Panc1 (cell line): ENCODE data around the gene ALG12. TPM values are rescaled to one million over a fixed set of nuclear protein-coding genes. Genes with fewer than 3 reads are reported as not detected.

Source experiments
- ATAC-seq: fragments of 200-7000 bp; cut with Tn5 transposase; 2 replicates; pipeline ENCODE4 v1.9.1; 2020; ENCODE audit warnings: mild to moderate bottlenecking, moderate library complexity
- BruUV-seq: library from RNA; stranded (reverse); fragments of 400-500 nt; replicated peaks from 2 replicates; lab custom pipeline; 2021; lab: Mats Ljungman, UMichigan
- CTCF ChIA-PET: fragments of 300-600 bp; sonication (Branson Sonifier 250); formaldehyde crosslinking; loops from one replicate; lab custom pipeline; 2022; ENCODE audit warnings: antibody characterized with exemption; lab: Charles Lee
- POLR2A ChIA-PET: fragments of 300-600 bp; sonication (Branson Sonifier 250); formaldehyde crosslinking; loops from one replicate; lab custom pipeline; 2022; ENCODE audit warnings: antibody characterized with exemption; lab: Charles Lee
- DNase-seq: peaks from one replicate; pipeline ENCODE4 v3.0.0-alpha.2; 2010; ENCODE audit warnings: low read depth, low spot score
- H3K27ac ChIP-seq: 2 replicates; pipeline ENCODE4 v1.5.1; 2011; ENCODE audit warnings: mild to moderate bottlenecking, low read length, inconsistent platforms
- H3K27me3 ChIP-seq: fragments of 200-500 bp; sonication (Bioruptor generic); 2 replicates; pipeline ENCODE4 v1.6.0; 2014; ENCODE audit warnings: low read length, inconsistent platforms; ENCODE audit not compliant: control insufficient read depth, insufficient read depth
- H3K36me3 ChIP-seq: fragments of 200-500 bp; sonication (Bioruptor generic); 2 replicates; pipeline ENCODE4 v1.5.1; 2014; ENCODE audit warnings: inconsistent platforms, mild to moderate bottlenecking, low read length, moderate library complexity; ENCODE audit not compliant: control insufficient read depth, insufficient read depth
- H3K4me1 ChIP-seq: 2 replicates; pipeline ENCODE4 v1.5.1; 2011; ENCODE audit warnings: inconsistent platforms, mild to moderate bottlenecking, low read length, moderate library complexity; ENCODE audit not compliant: control insufficient read depth, insufficient read depth
- H3K4me3 ChIP-seq, 2 experiments: 2 replicates each; pipeline ENCODE4 v1.5.1; 2011 to 2012; ENCODE audit warnings: low read depth in 2 of 2, low read length in 2 of 2, mild to moderate bottlenecking in 2 of 2, inconsistent platforms in 1 of 2, moderate library complexity in 1 of 2
- H3K9me3 ChIP-seq: fragments of 200-500 bp; sonication (Bioruptor generic); 2 replicates; pipeline ENCODE4 v1.5.1; 2014; ENCODE audit warnings: low read depth, mild to moderate bottlenecking, inconsistent platforms, low read length, moderate library complexity; ENCODE audit not compliant: control insufficient read depth, insufficient read depth
- POLR2AphosphoS5 ChIP-seq: IDR thresholded peaks from 2 replicates; pipeline ENCODE4 v1.6.1; 2012; ENCODE audit warnings: mild to moderate bottlenecking, low read depth, low read length, moderate library complexity
- SIN3A ChIP-seq: IDR thresholded peaks from 2 replicates; pipeline ENCODE4 v1.6.1; 2012; ENCODE audit warnings: low read depth, mild to moderate bottlenecking, low read length, moderate library complexity, borderline replicate concordance; ENCODE audit not compliant: insufficient read depth
- TCF7L2 ChIP-seq: IDR thresholded peaks from 2 replicates; pipeline ENCODE4 v1.6.1; 2011; ENCODE audit warnings: mild to moderate bottlenecking, low read depth, low read length, inconsistent platforms
- in situ Hi-C: cut with HindIII; loops from 2 replicates; pipeline ENCODE4 v1.10.0; 2016; ENCODE audit warnings: low sequenced_read_pairs, low pct_unique_long_range_greater_than_20kb
- intact Hi-C: fragments of 100-400 bp; cut with micrococcal nuclease; formaldehyde crosslinking; loops from one replicate; pipeline ENCODE4 v1.10.0; 2022; ENCODE audit not compliant: unreplicated experiment
- total RNA-seq: library from RNA; stranded (reverse); gene quantifications from one replicate; pipeline ENCODE4 v1.2.1, GENCODE V29; 2021; ENCODE audit not compliant: unreplicated experiment
- TF ChIP-seq, protein P1 (sequence below): fragments of 450-650 bp; IDR thresholded peaks from 2 replicates; pipeline ENCODE4 v1.5.1; 2017; ENCODE audit warnings: mild to moderate bottlenecking
- TF ChIP-seq, protein P2 (sequence below), 2 experiments: IDR thresholded peaks; 2 replicates each; pipeline ENCODE4 v1.6.1; 2011 to 2012; ENCODE audit warnings: low read depth in 2 of 2, control low read depth in 1 of 2, low read length in 1 of 2, mild to moderate bottlenecking in 1 of 2, moderate library complexity in 1 of 2; ENCODE audit not compliant: insufficient read depth in 1 of 2

The ALG12 gene
- total RNA-seq, 1 experiment from 2014 or later: 23.4 TPM

DNA sequence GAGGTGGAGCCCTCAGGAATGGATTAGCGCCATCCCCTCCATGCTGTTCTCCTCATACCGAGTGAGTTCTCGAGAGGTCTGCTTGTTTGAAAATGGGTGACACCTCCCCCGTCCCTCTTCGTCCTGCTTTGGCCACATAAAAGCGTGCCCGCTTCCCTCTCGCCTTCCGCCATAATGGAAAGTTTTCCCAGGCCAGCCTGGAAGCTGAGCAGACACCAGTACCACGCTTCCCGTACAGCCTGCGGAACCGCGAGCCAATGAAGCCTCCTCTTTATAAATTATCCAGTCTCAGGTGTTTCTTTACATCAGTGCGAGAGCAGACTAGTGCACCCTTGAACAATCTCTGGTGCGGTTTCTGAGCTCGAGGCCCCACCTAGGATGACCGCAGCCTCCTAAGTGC is 12.8 kb downstream of the ALG12 start:
- DNase-seq: no peak
- Histone ChIP-seq H3K27ac (no peak overlapping the region), H3K27me3 (no peaks in the 10 kb centered on the region), H3K36me3 (no peaks in the 10 kb centered on the region), H3K4me1 (no peaks in the 10 kb centered on the region), H3K9me3 (no peaks in the 10 kb centered on the region), H3K4me3 (no peak overlapping the region)
- no TSS peak for BruUV-seq
- no peak for ATAC-seq
- TF ChIP-seq TCF7L2 (no peak), SIN3A (no peak), POLR2AphosphoS5 (no peak)
- TF ChIP-seq, protein P1, sequence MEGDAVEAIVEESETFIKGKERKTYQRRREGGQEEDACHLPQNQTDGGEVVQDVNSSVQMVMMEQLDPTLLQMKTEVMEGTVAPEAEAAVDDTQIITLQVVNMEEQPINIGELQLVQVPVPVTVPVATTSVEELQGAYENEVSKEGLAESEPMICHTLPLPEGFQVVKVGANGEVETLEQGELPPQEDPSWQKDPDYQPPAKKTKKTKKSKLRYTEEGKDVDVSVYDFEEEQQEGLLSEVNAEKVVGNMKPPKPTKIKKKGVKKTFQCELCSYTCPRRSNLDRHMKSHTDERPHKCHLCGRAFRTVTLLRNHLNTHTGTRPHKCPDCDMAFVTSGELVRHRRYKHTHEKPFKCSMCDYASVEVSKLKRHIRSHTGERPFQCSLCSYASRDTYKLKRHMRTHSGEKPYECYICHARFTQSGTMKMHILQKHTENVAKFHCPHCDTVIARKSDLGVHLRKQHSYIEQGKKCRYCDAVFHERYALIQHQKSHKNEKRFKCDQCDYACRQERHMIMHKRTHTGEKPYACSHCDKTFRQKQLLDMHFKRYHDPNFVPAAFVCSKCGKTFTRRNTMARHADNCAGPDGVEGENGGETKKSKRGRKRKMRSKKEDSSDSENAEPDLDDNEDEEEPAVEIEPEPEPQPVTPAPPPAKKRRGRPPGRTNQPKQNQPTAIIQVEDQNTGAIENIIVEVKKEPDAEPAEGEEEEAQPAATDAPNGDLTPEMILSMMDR: no peak
- TF ChIP-seq, protein P2, sequence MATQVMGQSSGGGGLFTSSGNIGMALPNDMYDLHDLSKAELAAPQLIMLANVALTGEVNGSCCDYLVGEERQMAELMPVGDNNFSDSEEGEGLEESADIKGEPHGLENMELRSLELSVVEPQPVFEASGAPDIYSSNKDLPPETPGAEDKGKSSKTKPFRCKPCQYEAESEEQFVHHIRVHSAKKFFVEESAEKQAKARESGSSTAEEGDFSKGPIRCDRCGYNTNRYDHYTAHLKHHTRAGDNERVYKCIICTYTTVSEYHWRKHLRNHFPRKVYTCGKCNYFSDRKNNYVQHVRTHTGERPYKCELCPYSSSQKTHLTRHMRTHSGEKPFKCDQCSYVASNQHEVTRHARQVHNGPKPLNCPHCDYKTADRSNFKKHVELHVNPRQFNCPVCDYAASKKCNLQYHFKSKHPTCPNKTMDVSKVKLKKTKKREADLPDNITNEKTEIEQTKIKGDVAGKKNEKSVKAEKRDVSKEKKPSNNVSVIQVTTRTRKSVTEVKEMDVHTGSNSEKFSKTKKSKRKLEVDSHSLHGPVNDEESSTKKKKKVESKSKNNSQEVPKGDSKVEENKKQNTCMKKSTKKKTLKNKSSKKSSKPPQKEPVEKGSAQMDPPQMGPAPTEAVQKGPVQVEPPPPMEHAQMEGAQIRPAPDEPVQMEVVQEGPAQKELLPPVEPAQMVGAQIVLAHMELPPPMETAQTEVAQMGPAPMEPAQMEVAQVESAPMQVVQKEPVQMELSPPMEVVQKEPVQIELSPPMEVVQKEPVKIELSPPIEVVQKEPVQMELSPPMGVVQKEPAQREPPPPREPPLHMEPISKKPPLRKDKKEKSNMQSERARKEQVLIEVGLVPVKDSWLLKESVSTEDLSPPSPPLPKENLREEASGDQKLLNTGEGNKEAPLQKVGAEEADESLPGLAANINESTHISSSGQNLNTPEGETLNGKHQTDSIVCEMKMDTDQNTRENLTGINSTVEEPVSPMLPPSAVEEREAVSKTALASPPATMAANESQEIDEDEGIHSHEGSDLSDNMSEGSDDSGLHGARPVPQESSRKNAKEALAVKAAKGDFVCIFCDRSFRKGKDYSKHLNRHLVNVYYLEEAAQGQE (IDR thresholded peaks at IDR 0.05; ENCODE audit: insufficient read depth in 1 of 2, low read depth in 2 of 2, low read length in 1 of 2): no peak
- intact Hi-C loops (no loop called here), in situ Hi-C loops (no loop called here)
- ChIA-PET CTCF (no interaction called here), POLR2A (no interaction called here)

DNA sequence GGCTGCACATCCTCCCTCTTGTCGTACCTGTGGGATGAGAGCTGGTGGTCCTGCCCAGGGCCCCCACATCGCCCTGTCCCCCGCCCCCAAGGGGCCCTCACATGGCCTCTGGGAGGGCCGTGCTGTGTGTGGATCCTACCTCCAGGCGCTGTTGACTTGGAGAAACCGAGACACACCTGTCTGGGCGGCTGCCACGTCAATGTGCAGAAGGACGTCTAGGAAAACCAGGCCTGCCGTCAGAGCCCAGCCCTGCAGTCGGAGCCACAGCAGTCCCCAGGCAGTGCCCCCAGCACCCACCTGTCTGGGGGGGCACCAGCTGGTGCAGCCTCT is 14.2 kb downstream of the ALG12 start:
- in situ Hi-C loops: no loop called here

More for the DNA sequence above, 14.2 kb downstream of the ALG12 start:
- no TSS peak for BruUV-seq
- intact Hi-C loops: no loop called here
- POLR2A ChIA-PET: no interaction called here
- H3K27ac ChIP-seq: no peak overlapping the region
- H3K4me3 ChIP-seq: no peak overlapping the region
- no peak for TF ChIP-seq TCF7L2
- TF ChIP-seq, protein P1: no peak
- TF ChIP-seq, protein P2 (IDR thresholded peaks at IDR 0.05; ENCODE audit: insufficient read depth in 1 of 2, low read depth in 2 of 2, low read length in 1 of 2): no peak
- DNase-seq (no peak), ATAC-seq (no peak)
- H3K9me3 ChIP-seq: no peaks in the 10 kb centered on the region
- CTCF ChIA-PET: no interaction called here
- H3K4me1 ChIP-seq: no peaks in the 10 kb centered on the region
- no peaks in the 10 kb centered on the region for H3K27me3 ChIP-seq
- H3K36me3 ChIP-seq: no peaks in the 10 kb centered on the region
